Urinary bladder (tissue), 4 donors: ENCODE measurements around the gene PROCA1. TPM values are rescaled to one million over a fixed set of nuclear protein-coding genes. Genes with fewer than 3 reads are reported as not detected.
A peak's percentile ranks its signal among the peaks of the same experiment; 100 is the strongest.
"Not testable (repeated sequence)": the region's sequence is repeated elsewhere in the genome, so short reads cannot be mapped to it uniquely, and the experiment has no call there.

Source experiments
- DNase-seq: peaks from one replicate; pipeline ENCODE4 v3.0.0-alpha.2; 2015; ENCODE audit errors: extremely low spot score
- H3K27ac ChIP-seq: one replicate; pipeline ENCODE4 v1.5.1; 2013; ENCODE audit warnings: low read depth, mild to moderate bottlenecking, moderate library complexity
- H3K36me3 ChIP-seq: one replicate; pipeline ENCODE4 v1.6.1; 2013; ENCODE audit warnings: mild to moderate bottlenecking, moderate library complexity; ENCODE audit not compliant: insufficient read depth
- H3K4me1 ChIP-seq: one replicate; pipeline ENCODE4 v1.6.1; 2013; ENCODE audit warnings: mild to moderate bottlenecking, moderate library complexity; ENCODE audit not compliant: insufficient read depth
- H3K4me3 ChIP-seq: one replicate; pipeline ENCODE4 v1.5.1; 2013; ENCODE audit warnings: low read depth, low read length
- WGBS: extraction: QIAGEN DNeasy Blood & Tissue Kit; methylation state at CpG from one replicate; pipeline ENCODE4 v1.1.7; 2013; 5-methylcytosine and 5-hydroxymethylcytosine counted together
- polyA plus RNA-seq: library from polyadenylated mRNA; stranded (reverse); fragments of 200-250 nt; gene quantifications from one replicate; pipeline ENCODE4 v1.2.3, GENCODE V29; 2013
- total RNA-seq: library from RNA; depleted of rRNA; stranded (reverse); fragments of >200 nt; gene quantifications from one replicate; pipeline ENCODE4 v1.2.3, GENCODE V29; 2014
- donor health status: healthy with polysubstance abuse.
- donor health status: healthy.

Gene PROCA1
- total and polyA plus RNA-seq, 2 donors = 1.7 to 1.8 TPM

DNA sequence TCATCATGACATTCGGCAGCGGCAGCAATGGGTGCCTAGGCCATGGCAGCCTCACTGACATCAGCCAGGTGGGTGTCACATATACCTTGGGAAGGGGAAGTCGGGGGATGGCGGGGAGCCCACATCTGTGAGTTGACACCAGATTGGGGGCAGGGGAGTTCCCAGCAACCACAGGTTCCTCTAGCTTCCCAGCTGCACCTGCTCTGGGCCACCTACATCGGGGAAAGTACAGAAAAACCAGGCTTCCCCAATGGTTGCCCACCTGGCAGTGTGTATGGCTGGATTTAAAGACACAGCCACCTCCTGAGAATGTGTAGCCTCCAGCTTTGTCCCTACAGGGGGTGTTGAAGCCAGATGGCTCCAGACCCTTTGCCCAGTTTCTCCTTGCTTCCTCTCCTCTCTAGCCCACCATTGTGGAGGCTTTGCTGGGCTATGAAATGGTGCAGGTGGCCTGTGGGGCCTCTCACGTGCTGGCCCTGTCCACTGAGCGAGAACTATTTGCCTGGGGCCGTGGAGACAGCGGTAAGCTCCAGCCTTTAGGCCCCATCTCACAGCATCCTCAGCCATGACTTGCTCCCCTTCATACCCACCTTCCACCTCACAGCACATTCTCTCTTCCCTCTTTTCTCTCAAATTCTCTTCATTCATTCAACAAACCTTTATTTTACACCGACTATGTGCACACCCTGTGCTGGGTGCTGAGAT lies 27.1 kb upstream of the PROCA1 start:
- no peak for DNase-seq
- 87% methylated on average over 10 of the region's 10 CpGs for WGBS
- Histone ChIP-seq H3K27ac (no peak overlapping the region), H3K4me3 (no peak overlapping the region), H3K36me3 (no peaks in the 10 kb centered on the region), H3K4me1 (no peaks in the 10 kb centered on the region)

DNA sequence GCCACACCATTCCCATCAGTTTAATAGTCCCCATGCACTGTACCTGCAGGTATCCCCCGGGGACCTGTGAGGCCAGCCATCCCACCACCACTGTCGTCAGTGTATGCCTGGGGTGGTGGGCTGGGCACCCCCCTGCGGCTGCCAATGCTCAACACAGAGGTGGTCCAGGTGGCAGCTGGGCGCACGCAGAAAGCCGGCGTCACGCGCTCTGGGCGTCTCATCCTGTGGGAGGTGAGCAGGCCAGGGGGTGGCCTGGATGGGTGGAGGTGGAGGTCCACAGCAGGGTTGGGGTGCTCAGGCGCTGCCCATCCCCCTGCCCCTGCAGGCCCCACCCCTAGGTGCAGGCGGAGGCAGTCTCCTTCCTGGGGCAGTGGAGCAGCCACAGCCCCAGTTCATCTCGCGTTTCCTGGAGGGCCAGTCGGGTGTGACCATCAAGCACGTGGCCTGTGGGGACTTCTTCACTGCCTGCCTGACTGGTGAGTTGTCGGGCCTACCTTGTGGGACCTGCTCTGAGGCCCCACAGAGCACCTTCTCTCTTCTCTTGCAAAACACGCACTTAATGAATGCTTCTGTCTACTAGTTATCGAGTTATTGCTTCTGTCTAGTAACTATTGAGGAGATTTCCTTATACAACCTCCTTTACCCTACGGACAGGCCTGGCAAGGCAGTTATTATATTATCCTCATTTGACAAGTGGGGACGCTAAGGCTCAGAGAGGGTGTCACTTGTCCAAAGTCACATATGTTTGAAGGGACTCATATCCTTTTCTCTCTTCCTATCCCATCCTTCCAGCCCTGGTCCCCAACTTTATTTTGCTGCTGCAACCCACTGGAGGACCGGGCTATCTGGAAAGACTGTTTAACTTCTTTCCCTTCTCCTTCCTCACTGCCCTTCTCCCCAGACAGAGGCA lies 26.3 kb upstream of the PROCA1 start:
- Histone ChIP-seq H3K4me3 (no peak overlapping the region), H3K4me1 (no peaks in the 10 kb centered on the region), H3K27ac (no peak overlapping the region), H3K36me3 (no peaks in the 10 kb centered on the region)
- WGBS = 84% methylated on average over 22 of the region's 22 CpGs
- no peak for DNase-seq

DNA sequence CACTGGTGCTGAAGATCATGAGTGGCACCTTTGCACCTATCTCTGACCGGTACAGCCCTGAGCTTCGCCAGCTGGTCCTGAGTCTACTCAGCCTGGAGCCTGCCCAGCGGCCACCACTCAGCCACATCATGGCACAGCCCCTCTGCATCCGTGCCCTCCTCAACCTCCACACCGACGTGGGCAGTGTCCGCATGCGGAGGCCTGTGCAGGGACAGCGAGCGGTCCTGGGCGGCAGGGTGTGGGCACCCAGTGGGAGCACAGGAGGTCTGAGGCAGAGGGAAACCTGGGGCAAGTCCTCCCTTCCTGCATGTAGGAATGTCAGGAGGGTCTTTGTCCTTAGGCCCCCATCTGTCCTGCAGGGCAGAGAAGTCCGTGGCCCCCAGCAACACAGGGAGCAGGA lies 25.6 kb upstream of the PROCA1 start:
- DNase-seq = no peak
- H3K4me3 ChIP-seq = no peak overlapping the region
- H3K36me3 ChIP-seq = no peaks in the 10 kb centered on the region
- 95% methylated on average over 12 of the region's 12 CpGs for WGBS
- H3K27ac ChIP-seq = no peak overlapping the region
- H3K4me1 ChIP-seq = no peaks in the 10 kb centered on the region

DNA sequence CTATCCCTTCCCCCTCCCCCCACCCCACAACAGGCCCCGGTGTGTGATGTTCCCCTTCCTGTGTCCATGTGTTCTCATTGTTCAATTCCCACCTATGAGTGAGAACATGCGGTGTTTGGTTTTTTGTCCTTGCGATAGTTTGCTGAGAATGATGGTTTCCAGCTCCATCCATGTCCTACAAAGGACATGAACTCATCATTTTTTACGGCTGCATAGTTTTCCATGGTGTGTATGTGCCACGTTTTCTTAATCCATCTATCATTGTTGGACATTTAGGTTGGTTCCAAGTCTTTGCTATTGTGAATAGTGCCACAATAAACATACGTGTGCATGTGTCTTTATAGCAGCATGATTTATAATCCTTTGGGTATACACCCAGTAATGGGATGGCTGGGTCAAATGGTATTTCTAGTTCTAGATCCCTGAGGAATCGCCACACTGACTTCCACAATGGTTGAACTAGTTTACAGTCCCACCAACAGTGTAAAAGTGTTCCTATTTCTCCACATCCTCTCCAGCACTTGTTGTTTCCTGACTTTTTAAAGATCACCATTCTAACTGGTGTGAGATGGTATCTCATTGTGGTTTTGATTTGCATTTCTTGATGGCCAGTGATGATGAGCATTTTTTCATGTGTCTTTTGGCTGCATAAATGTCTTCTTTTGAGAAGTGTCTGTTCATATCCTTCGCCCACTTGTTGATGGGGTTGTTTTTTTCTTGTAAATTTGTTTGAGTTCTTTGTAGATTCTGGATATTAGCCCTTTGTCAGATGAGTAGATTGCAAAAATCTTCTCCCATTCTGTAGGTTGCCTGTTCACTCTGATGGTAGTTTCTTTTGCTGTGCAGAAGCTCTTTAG lies 24.5 kb upstream of the PROCA1 start:
- WGBS = 93% methylated on average over 5 of the region's 8 CpGs
- not testable (repeated sequence) for H3K27ac ChIP-seq, H3K36me3 ChIP-seq, H3K4me3 ChIP-seq, DNase-seq, H3K4me1 ChIP-seq

DNA sequence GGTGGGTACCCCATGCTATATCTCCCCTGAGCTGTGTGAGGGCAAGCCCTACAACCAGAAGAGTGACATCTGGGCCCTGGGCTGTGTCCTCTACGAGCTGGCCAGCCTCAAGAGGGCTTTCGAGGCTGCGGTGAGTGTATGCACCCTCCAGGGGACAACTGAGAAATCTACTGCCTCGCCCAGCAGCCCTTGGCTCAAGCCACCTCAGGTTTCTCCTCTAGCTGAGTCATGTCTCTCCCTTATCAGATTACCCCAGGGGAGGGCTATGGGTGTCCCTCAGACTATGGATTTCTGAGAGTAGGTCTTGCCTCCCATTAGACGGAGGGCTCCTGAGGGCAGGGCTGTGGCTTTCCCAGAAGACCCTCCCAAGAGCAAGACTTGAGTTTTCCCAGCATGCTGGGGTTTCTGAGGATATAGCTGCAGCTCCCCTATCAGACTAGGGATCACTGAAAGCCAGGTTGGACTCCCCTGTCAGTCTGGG lies 23.6 kb upstream of the PROCA1 start:
- no peak for DNase-seq
- 80% methylated on average over 5 of the region's 5 CpGs for WGBS
- H3K27ac ChIP-seq = no peak overlapping the region
- H3K4me1 ChIP-seq = no peaks in the 10 kb centered on the region
- no peak overlapping the region for H3K4me3 ChIP-seq
- H3K36me3 ChIP-seq = no peaks in the 10 kb centered on the region

DNA sequence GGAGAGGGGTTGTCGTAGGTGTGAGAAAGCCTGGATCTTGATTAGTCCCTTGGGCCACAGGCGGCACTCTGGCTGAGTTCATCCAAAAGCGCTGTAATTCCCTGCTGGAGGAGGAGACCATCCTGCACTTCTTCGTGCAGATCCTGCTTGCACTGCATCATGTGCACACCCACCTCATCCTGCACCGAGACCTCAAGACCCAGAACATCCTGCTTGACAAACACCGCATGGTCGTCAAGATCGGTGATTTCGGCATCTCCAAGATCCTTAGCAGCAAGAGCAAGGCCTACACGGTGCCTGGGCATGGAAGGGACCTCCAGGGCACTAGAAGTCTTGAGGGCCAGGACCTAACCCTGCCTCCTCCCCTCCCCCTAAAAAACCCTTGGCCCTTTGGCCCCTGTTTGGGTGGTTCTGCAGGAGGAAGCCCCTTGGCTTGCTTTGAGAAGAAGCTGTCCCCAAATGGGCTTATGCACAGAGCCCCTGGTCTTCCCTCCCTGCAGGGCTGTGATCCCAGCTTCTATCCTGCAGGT lies 23.1 kb upstream of the PROCA1 start:
- H3K4me3 ChIP-seq = no peak overlapping the region
- WGBS = 89% methylated on average over 10 of the region's 10 CpGs
- no peak overlapping the region for H3K27ac ChIP-seq

DNA sequence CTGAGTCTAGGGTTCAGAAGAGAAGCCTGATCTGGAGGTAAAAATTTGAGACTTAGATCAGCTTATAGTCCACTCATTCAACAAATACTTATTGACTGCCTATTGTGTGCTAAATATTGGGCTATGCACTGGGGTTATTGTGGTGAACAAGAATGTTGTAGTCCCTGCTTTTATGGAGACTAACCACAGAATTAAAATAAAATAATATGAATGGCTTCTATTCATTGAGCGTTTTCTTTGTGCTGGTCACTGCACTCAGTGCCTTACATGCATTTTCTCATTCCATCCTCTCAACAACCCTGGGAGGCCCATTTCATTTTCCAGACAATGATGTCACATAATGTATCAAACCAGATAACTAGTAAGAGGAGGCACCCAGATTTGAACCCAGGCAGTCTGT lies 21.7 kb upstream of the PROCA1 start:
- Histone ChIP-seq H3K36me3 (no peaks in the 10 kb centered on the region), H3K4me1 (no peaks in the 10 kb centered on the region), H3K4me3 (no peak overlapping the region), H3K27ac (no peak overlapping the region)
- WGBS = 93% methylated on average over 1 of the region's 1 CpG
- DNase-seq = no peak

More for the DNA sequence above, 23.1 kb upstream of the PROCA1 start:
- H3K36me3 ChIP-seq = no peaks in the 10 kb centered on the region
- no peaks in the 10 kb centered on the region for H3K4me1 ChIP-seq
- no peak for DNase-seq

DNA sequence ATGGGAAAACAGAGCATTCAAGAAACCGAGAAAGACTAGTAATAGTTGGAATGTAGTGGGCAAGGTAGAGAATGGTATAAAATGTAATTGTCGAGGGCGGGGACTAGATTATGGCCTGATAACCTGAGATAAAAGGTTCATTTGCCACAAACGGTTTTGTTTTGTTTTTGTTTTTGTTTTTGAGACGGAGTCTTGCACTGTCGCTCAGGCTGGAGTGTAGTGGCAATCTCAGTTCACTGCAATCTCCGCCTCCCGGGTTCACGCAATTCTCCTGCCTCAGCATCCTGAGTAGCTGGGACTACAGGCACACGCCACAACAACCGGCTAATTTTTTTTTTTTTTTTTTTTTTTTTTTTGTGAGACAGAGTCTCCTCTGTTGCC lies 18.3 kb upstream of the PROCA1 start:
- no peak for DNase-seq
- WGBS = 83% methylated on average over 11 of the region's 11 CpGs
- Histone ChIP-seq H3K36me3 (no peaks in the 10 kb centered on the region), H3K4me3 (no peak overlapping the region), H3K4me1 (no peaks in the 10 kb centered on the region), H3K27ac (no peak overlapping the region)

DNA sequence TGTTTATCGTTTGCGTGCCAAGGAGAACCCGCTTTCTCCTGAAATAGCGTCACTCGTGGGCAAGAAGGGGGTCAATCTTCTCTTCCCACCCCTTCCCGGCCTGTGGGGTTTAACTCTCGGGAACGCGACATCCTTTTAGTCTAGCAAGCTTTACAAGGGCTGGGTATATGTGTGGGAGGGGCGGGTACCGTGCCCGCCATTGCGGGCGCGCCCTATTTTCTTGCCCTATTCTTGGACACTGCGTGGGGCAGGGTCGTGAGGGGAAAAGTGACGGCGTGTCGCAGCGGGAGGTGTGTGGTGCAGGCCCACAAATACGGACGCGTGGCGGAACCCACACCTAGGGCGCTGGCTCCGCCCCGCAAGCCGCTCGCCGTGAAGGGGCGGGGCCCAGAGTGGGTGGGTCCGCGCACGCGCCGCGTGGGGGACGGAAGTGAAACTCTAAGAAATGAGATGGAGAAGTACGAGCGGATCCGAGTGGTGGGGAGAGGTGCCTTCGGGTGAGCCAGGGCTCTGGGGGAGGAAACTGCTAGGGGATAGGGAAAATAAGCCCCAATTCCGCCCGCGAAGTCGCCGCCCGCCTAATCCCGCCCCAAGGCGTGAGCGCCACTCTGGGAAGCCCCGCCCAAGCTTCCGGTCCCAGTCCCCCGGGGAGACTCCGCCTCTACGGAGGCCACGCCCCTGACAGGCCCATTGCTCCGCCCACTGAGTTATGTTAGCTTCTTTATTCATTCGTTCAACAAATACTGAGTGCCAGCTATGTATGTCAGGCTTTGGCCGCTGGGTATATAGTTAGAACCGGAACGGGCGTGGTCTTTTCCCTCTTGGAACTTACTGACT lies 16.9 kb upstream of the PROCA1 start, which contains the start of gene NEK8:
Gene NEK8, plus strand, starts transcription at position 425 of the 837 bp plus-strand sequence. Its CDS starts 26 bp downstream, at position 451.
- Histone ChIP-seq H3K4me3 (peak within 1 kb of the TSS; percentile 54), H3K4me1 (no peaks in the 10 kb centered on the region), H3K36me3 (peaks cover 2% of the 10 kb centered on the region), H3K27ac (peak within 1 kb of the TSS; percentile 96)
- DNase-seq = peak; percentile 91
- WGBS = under 1% methylated on average over 64 of the region's 64 CpGs

DNA sequence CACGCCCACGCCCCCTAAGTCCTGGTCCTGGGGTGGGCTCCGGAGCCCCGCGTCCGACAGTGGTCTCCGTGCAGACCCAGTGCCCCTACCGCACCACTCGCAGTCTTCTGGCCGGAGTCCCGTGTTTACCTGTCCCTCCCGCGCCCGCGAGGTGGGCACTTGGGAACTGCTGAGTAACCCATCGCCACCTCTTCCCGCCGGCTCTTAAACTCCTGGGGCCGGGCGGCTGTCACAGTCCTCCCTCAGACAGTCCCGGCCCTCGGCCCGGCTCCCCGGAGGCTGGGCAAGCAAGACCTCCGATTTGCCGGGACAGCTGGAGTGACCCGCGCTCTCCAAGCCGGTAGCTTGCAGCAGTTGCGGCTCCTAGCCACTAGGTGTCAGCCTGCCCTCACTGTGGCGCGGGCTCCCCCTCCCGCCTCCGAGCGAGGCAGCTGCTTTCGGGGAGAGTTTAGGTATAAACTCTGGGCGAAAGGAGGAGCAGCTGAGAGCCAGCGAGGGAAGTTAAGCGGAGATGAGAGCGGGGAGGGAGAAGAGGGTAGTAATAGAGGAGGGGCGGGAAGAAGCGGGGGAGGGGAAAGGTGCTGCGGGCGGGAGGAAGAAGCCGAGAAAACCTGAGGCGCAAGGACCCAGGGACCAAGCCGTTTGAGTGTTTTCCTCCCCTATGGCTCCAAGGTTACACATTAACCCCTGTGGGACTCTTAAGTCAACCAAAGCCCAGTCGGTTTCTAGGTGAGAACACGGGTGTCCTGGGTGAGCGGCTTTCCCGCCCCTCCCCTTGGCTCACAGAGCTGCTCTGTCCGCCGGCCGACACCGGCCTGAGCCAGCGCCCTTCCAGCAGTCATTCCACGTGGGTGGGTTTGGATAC lies 15.2 kb upstream of the PROCA1 start:
- peak overlapping the region; percentile 64 for H3K27ac ChIP-seq
- WGBS = under 1% methylated on average over 57 of the region's 57 CpGs
- peak overlapping the region; percentile 53 for H3K4me3 ChIP-seq
- no peak for DNase-seq
- peaks cover 2% of the 10 kb centered on the region for H3K36me3 ChIP-seq
- H3K4me1 ChIP-seq = no peaks in the 10 kb centered on the region

DNA sequence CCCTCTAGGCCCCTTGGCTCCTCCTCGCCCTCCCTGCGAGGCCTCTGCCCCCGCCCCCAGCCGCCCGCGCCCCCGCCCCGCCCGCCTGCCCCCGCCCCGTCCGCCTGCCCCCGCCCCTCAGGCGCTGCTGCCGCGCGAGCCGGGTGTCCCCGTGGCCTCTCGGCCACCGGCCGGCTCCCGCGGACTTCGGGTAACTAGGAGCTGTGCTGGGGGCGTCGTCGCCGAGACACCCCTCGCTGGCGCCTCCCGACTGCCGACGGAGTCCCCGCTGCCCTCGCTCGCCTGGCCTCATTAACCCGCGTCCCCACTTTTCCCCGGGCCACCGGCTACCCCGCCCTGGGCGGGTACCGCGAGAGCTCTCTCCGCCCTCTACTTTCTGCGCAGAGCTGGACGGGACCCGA lies 14.5 kb upstream of the PROCA1 start, which contains the start of gene TLCD1:
Gene TLCD1, minus strand, starts transcription at position 8 of the 401 bp plus-strand sequence. CDS start 136 bp downstream, outside the sequence.
- peak within 1 kb of the TSS; percentile 53 for H3K4me3 ChIP-seq
- peaks cover 2% of the 10 kb centered on the region for H3K36me3 ChIP-seq
- WGBS = under 1% methylated on average over 49 of the region's 49 CpGs
- no peaks in the 10 kb centered on the region for H3K4me1 ChIP-seq
- no peak for DNase-seq
- H3K27ac ChIP-seq = peak within 1 kb of the TSS; percentile 72
